GM10248 (cell line): ENCODE measurements around the gene EFCC1.
"Not testable (repeated sequence)": the region's sequence is repeated elsewhere in the genome, so short reads cannot be mapped to it uniquely, and the experiment has no call there.

ENCODE experiments used
- CTCF ChIA-PET: fragments of 300-600 bp; sonication (Branson Sonifier 250); formaldehyde crosslinking; extraction: SDS; loops from one replicate; lab custom pipeline; 2021; ENCODE audit warnings: antibody characterized with exemption; lab: Yijun Ruan, JAX
- POLR2A ChIA-PET: fragments of 350-650 bp; sonication (Branson Sonifier 250); formaldehyde crosslinking; extraction: SDS; loops from one replicate; lab custom pipeline; 2020; ENCODE audit warnings: antibody characterized with exemption; lab: Yijun Ruan, JAX
- DNase-seq: peaks from one replicate; pipeline ENCODE4 v3.0.0; 2012; ENCODE audit errors: extremely low spot score
- TF ChIP-seq, protein P1 (sequence below): IDR thresholded peaks from 2 replicates; pipeline ENCODE4 v1.5.1; 2012; ENCODE audit warnings: mild to moderate bottlenecking, low read depth; ENCODE audit errors: extremely low read depth, missing control alignments, control extremely low read depth

The EFCC1 gene

GRCh38 chr3:129065016-129065719, 64.1 kb downstream of the EFCC1 start:
- POLR2A ChIA-PET: no interaction called here

GRCh38 chr3:129065720-129066073, 64.6 kb downstream of the EFCC1 start:
- ChIA-PET POLR2A (no interaction called here), CTCF (interaction anchor here (10.8 kb wide), 1 partner anchor 14 kb away, joined by 96 read pairs; no protein-coding TSS in a partner anchor)
- no peak for DNase-seq
- TF ChIP-seq, protein P1, sequence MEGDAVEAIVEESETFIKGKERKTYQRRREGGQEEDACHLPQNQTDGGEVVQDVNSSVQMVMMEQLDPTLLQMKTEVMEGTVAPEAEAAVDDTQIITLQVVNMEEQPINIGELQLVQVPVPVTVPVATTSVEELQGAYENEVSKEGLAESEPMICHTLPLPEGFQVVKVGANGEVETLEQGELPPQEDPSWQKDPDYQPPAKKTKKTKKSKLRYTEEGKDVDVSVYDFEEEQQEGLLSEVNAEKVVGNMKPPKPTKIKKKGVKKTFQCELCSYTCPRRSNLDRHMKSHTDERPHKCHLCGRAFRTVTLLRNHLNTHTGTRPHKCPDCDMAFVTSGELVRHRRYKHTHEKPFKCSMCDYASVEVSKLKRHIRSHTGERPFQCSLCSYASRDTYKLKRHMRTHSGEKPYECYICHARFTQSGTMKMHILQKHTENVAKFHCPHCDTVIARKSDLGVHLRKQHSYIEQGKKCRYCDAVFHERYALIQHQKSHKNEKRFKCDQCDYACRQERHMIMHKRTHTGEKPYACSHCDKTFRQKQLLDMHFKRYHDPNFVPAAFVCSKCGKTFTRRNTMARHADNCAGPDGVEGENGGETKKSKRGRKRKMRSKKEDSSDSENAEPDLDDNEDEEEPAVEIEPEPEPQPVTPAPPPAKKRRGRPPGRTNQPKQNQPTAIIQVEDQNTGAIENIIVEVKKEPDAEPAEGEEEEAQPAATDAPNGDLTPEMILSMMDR: no peak

More at GRCh38 chr3:129065016-129065719, 64.1 kb downstream of the EFCC1 start:
- TF ChIP-seq, protein P1: no peak
- CTCF ChIA-PET: interaction anchor here (10.8 kb wide), 1 partner anchor 14 kb away, joined by 96 read pairs; no protein-coding TSS in a partner anchor
- DNase-seq: no peak

DNA sequence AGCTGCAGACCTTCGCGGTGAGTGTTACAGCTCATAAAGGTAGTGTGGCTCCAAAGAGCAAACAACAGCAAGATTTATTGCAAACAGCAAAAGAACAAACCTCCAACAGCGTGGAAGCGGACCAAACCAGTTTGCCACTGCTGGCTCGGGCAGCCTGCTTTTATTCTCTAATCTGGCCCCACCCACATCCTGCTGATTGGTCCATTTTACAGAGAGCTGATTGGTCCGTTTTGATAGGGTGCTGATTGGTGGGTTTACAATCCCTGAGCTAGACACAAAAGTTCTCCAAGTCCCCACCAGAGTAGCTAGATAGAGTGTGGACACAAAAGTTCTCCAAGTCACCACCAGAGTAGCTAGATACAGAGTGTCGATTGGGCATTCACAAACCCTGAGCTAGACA, 66.6 kb downstream of the EFCC1 start:
- CTCF ChIA-PET: interaction anchor here (1.0 to 10.8 kb wide), 5 partner anchors 11 to 178 kb away, joined by 3 to 96 read pairs (median 6); no protein-coding TSS in a partner anchor
- POLR2A ChIA-PET: not testable (repeated sequence)

GRCh38 chr3:129068291-129068886, 67.3 kb downstream of the EFCC1 start:
- POLR2A ChIA-PET: interaction anchor here (0.9 kb wide), 1 partner anchor 193 kb away, joined by 4 read pairs; no protein-coding TSS in a partner anchor
- CTCF ChIA-PET: interaction anchor here (1.0 to 10.8 kb wide), 9 partner anchors 8 to 451 kb away, joined by 3 to 96 read pairs (median 6); partner anchors contain the start of gene GP9
- TF ChIP-seq, protein P1: no peak

More for the DNA sequence above, 66.6 kb downstream of the EFCC1 start:
- not testable (repeated sequence) for DNase-seq

GRCh38 chr3:129069313-129070085, 68.4 kb downstream of the EFCC1 start:
- DNase-seq, POLR2A ChIA-PET: not testable (repeated sequence)
- CTCF ChIA-PET: interaction anchor here (1.2 to 10.8 kb wide), 8 partner anchors 9 to 452 kb away, joined by 3 to 96 read pairs (median 6); partner anchors contain the start of gene GP9

More at GRCh38 chr3:129068291-129068886, 67.3 kb downstream of the EFCC1 start:
- DNase-seq: no peak

DNA sequence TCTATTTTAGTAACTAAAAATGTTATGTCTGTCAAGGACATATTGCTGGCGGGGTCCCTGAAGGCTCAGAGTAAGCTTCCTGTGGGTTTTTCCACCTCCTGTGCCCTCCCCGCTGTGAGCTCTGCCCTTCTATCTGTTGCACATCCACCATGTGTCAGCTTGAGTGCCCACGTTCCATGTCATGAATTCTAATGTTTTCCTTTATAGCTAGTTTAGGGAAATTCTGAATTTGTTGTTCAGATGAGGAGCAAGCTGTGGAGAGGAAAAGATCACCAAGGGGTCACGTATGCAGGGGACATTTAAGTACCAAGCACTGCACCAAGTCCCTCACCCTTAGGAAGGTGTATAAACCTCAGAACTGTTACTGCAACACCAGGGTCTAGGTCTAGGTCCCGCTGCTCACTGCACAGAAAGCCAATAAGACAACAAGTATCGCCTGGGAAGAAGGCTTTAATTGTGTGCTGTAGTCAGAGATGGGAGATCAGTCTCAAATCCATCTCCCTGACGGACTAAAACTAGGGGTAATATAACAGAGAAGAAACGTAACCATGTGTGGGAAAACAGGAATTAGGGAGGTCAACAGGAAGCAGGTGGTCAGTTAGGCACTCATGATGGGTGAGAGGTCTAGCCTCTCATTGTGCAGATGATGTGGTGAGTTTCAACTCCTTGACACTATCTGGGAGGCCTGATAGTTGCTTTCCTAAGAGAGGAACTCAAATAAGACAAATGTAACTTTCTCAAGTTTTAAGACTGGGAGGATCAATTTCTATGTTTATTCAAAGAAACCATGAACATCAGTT, 69.2 kb downstream of the EFCC1 start:
- TF ChIP-seq, protein P1: no peak
- CTCF ChIA-PET: interaction anchor here (10.8 kb wide), 1 partner anchor 19 kb away, joined by 96 read pairs; no protein-coding TSS in a partner anchor
- POLR2A ChIA-PET: no interaction called here
- DNase-seq: no peak
